SK-N-SH (cell line): ENCODE results near the gene POLR3H. TPM values are rescaled to one million over a fixed set of nuclear protein-coding genes. Genes with fewer than 3 reads are reported as not detected.

Experiments
- CTCF ChIA-PET: fragments of 300-600, 350-600 bp; formaldehyde crosslinking; extraction: SDS; loops from one replicate; lab custom pipeline; 2021; lab: Yijun Ruan, JAX
- POLR2A ChIA-PET: fragments of 350-600 bp; sonication (Branson Sonifier 250); formaldehyde crosslinking; extraction: SDS; loops from one replicate; lab custom pipeline; 2020; ENCODE audit warnings: antibody characterized with exemption, inconsistent platforms; lab: Yijun Ruan, JAX
- DNase-seq: peaks from one replicate; pipeline ENCODE4 v3.0.0; 2012
- H2AFZ ChIP-seq: fragments of 200-600 bp; sonication (generic); 2 replicates; pipeline ENCODE4 v1.8.1; 2016; ENCODE audit warnings: antibody characterized with exemption, mild to moderate bottlenecking, low read depth
- H3F3A ChIP-seq: fragments of 200-600 bp; sonication (generic); replicated peaks from 2 replicates; pipeline ENCODE3; 2016; ENCODE audit warnings: antibody characterized with exemption, mild to moderate bottlenecking; ENCODE audit not compliant: insufficient read depth
- H3K27ac ChIP-seq, 2 experiments: fragments of 200-500 bp in 1 of 2; fragments of 200-600 bp in 1 of 2; sonication (Bioruptor generic) in 1 of 2; sonication (generic), shearing (Covaris generic) in 1 of 2; 2 replicates each; pipeline versions ENCODE4 v1.5.1 to v1.6.1; 2014 to 2016; ENCODE audit warnings: low read depth in 2 of 2, inconsistent platforms in 1 of 2, low read length in 1 of 2, mild to moderate bottlenecking in 1 of 2, mixed read lengths in 1 of 2
- H3K27me3 ChIP-seq: fragments of 200-600 bp; sonication (generic), shearing (Covaris generic); 2 replicates; pipeline ENCODE4 v1.6.1; 2016; ENCODE audit warnings: mixed run types; ENCODE audit not compliant: insufficient read depth
- H3K36me3 ChIP-seq, 2 experiments: fragments of 200-500 bp in 1 of 2; fragments of 200-600 bp in 1 of 2; sonication (Bioruptor generic) in 1 of 2; sonication (generic) in 1 of 2; replicated peaks in 1 of 2; 2 replicates each; pipeline versions ENCODE3 to v1.5.1; 2014 to 2016; ENCODE audit warnings: low read length in 1 of 2, mild to moderate bottlenecking in 1 of 2; ENCODE audit not compliant: insufficient read depth in 2 of 2, control insufficient read depth in 1 of 2
- H3K4me1 ChIP-seq, 2 experiments: fragments of 200-500 bp in 1 of 2; fragments of 200-600 bp in 1 of 2; sonication (Bioruptor generic) in 1 of 2; sonication (generic), shearing (Covaris generic) in 1 of 2; 2 replicates each; pipeline versions ENCODE4 v1.5.1 to v1.6.1; 2014 to 2016; ENCODE audit warnings: low read depth in 1 of 2, low read length in 1 of 2, mixed run types in 1 of 2; ENCODE audit not compliant: insufficient read depth in 2 of 2, control insufficient read depth in 1 of 2
- H3K4me2 ChIP-seq: fragments of 200-600 bp; sonication (generic), shearing (Covaris generic); 2 replicates; pipeline ENCODE4 v1.6.1; 2017; ENCODE audit warnings: mixed run types
- H3K4me3 ChIP-seq, 2 experiments: fragments of 200-500 bp in 1 of 2; fragments of 200-600 bp in 1 of 2; sonication (Bioruptor generic) in 1 of 2; sonication (generic), shearing (Covaris generic) in 1 of 2; 2 replicates each; pipeline versions ENCODE4 v1.5.1 to v1.8.1; 2014 to 2016; ENCODE audit warnings: low read depth in 2 of 2, inconsistent platforms in 1 of 2, low read length in 1 of 2, mild to moderate bottlenecking in 1 of 2, mixed read lengths in 1 of 2, moderate library complexity in 1 of 2
- H3K79me2 ChIP-seq: fragments of 200-600 bp; sonication (generic); 2 replicates; pipeline ENCODE4 v1.8.1; 2017; ENCODE audit warnings: mild to moderate bottlenecking; ENCODE audit not compliant: insufficient read depth
- H3K9ac ChIP-seq: fragments of 200-600 bp; sonication (generic); 2 replicates; pipeline ENCODE4 v1.6.1; 2017; ENCODE audit warnings: mixed run types
- H3K9me2 ChIP-seq: fragments of 200-600 bp; sonication (generic); 2 replicates; pipeline ENCODE4 v1.6.1; 2017; ENCODE audit warnings: mixed run types
- H3K9me3 ChIP-seq: fragments of 200-600 bp; sonication (generic); 2 replicates; pipeline ENCODE4 v1.6.1; 2017; ENCODE audit warnings: mixed run types, mild to moderate bottlenecking, moderate library complexity
- H4K20me1 ChIP-seq: fragments of 200-600 bp; sonication (generic); 2 replicates; pipeline ENCODE4 v1.6.1; 2017; ENCODE audit warnings: mild to moderate bottlenecking, mixed run types; ENCODE audit not compliant: insufficient read depth
- CTCF ChIP-seq: fragments of 200-600 bp; sonication (generic); IDR thresholded peaks from 2 replicates; pipeline ENCODE4 v1.6.1; 2017; ENCODE audit warnings: antibody characterized with exemption, mild to moderate bottlenecking, moderate library complexity
- FOXM1 ChIP-seq: IDR thresholded peaks from 2 replicates; pipeline ENCODE4 v1.4.0; 2012; ENCODE audit warnings: low read depth, mild to moderate bottlenecking
- GATA2 ChIP-seq: sonication (generic); formaldehyde crosslinking; IDR thresholded peaks from 2 replicates; pipeline ENCODE4 v1.5.0; 2020; ENCODE audit warnings: mild to moderate bottlenecking, missing genetic modification reagents
- IRF3 ChIP-seq: fragments of 150-350 bp; IDR thresholded peaks from 2 replicates; pipeline ENCODE4 v1.6.1; 2016; ENCODE audit warnings: mild to moderate bottlenecking, low read depth, low read length
- NRF1 ChIP-seq: IDR thresholded peaks from 2 replicates; pipeline ENCODE4 v1.6.1; 2012; ENCODE audit warnings: low read depth, mild to moderate bottlenecking, low read length
- RFX5 ChIP-seq: IDR thresholded peaks from 2 replicates; pipeline ENCODE4 v1.6.1; 2012; ENCODE audit warnings: mild to moderate bottlenecking, improper control_type of control experiment, low read length
- RXRA ChIP-seq: IDR thresholded peaks from 2 replicates; pipeline ENCODE4 v1.4.0; 2012; ENCODE audit warnings: low read depth, mild to moderate bottlenecking, borderline replicate concordance
- SIN3A ChIP-seq: IDR thresholded peaks from 2 replicates; pipeline ENCODE4 v1.6.1; 2012; ENCODE audit warnings: low read depth, mild to moderate bottlenecking, low read length, moderate library complexity, borderline replicate concordance
- TEAD4 ChIP-seq: IDR thresholded peaks from 2 replicates; pipeline ENCODE4 v1.4.0; 2012; ENCODE audit warnings: mild to moderate bottlenecking, borderline replicate concordance; ENCODE audit not compliant: insufficient read depth
- USF2 ChIP-seq: fragments of 150-350 bp; IDR thresholded peaks from 2 replicates; pipeline ENCODE4 v1.6.1; 2017; ENCODE audit warnings: antibody characterized with exemption, low read length, low read depth, borderline replicate concordance
- WGBS: methylation state at CpG from one replicate; pipeline ENCODE4 v1.1.6; 2017; ENCODE audit warnings: low lambda C conversion rate; 5-methylcytosine and 5-hydroxymethylcytosine counted together
- polyA plus RNA-seq, 3 experiments: library from polyadenylated mRNA; depleted of rRNA; stranded (reverse); fragments of >200 nt; gene quantifications; 2 replicates each; pipeline ENCODE4 v1.2.3, GENCODE V29; 2012

The POLR3H gene
- polyA plus RNA-seq, 1 of the 3 experiments (the other 2 are of a cell fraction): 22.9 TPM

- Histone ChIP-seq H3K9ac (no peak overlapping the region), H3K4me1 (peaks cover 0 to 5% of the 10 kb centered on the region in 2 experiments; a peak in 2 of 4 replicates), H3K79me2 (peaks cover 37% of the 10 kb centered on the region), H3F3A (no peaks in the 10 kb centered on the region), H2AFZ (no peak overlapping the region), H3K27me3 (no peaks in the 10 kb centered on the region), H3K9me2 (no peaks in the 10 kb centered on the region), H3K27ac (no peak overlapping the region), H3K36me3 (no peaks in the 10 kb centered on the region), H3K4me3 (no peak overlapping the region), H3K4me2 (no peak overlapping the region), H3K9me3 (no peaks in the 10 kb centered on the region), H4K20me1 (no peaks in the 10 kb centered on the region)
- DNase-seq: no peak
- WGBS: 94% methylated on average over 7 of the region's 8 CpGs
- ChIA-PET CTCF (interaction anchor here (1.0 kb wide), 1 partner anchor 9 kb away, joined by 3 read pairs; no protein-coding TSS in a partner anchor), POLR2A (no interaction called here)
- no peak for TF ChIP-seq TEAD4
- no peak for TF ChIP-seq FOXM1
- no peak for TF ChIP-seq IRF3
- no peak for TF ChIP-seq SIN3A
- no peak for TF ChIP-seq RXRA
- TF ChIP-seq USF2: no peak
Measured at GRCh38 chr22:41487037-41487935, 57.0 kb downstream of the POLR3H start.

- DNase-seq: no peak
- peaks cover 40% of the 10 kb centered on the region for H3K79me2 ChIP-seq
- no peaks in the 10 kb centered on the region for H3K36me3 ChIP-seq
- no peaks in the 10 kb centered on the region for H3F3A ChIP-seq
- H3K9me2 ChIP-seq: no peaks in the 10 kb centered on the region
- no peak overlapping the region for H3K27ac ChIP-seq
- no peaks in the 10 kb centered on the region for H3K9me3 ChIP-seq
- H3K4me3 ChIP-seq: no peak overlapping the region
- no peaks in the 10 kb centered on the region; a peak in 1 of 4 replicates for H3K4me1 ChIP-seq
- no peak overlapping the region for H3K4me2 ChIP-seq
- peaks cover 4% of the 10 kb centered on the region; the same call in 1 of the 2 replicates for H4K20me1 ChIP-seq
- POLR2A ChIA-PET: no interaction called here
- no peak overlapping the region for H2AFZ ChIP-seq
- no peak for TF ChIP-seq USF2
- TF ChIP-seq CTCF: no peak
- TF ChIP-seq NRF1: no peak
- no peak for TF ChIP-seq GATA2 (CRISPR knock-in tag)
- no peak for TF ChIP-seq RFX5
- no peaks in the 10 kb centered on the region for H3K27me3 ChIP-seq
- 96% methylated on average over 6 of the region's 7 CpGs for WGBS
- CTCF ChIA-PET: no interaction called here
- no peak overlapping the region for H3K9ac ChIP-seq
Measured at GRCh38 chr22:41485033-41485432, 59.2 kb downstream of the POLR3H start.
